ENCODE data around the gene NALF2.
A peak's percentile ranks its signal among the peaks of the same experiment; 100 is the strongest.

Gene NALF2

GRCh38 chrX:69530306-69530705 is 26.2 kb downstream of the NALF2 start:
- no peak for DNase-seq

- no peak for DNase-seq
Observed at GRCh38 chrX:69531031-69531755, 27.1 kb downstream of the NALF2 start.

- DNase-seq, result no peak
Observed at GRCh38 chrX:69535661-69536060, 31.5 kb downstream of the NALF2 start.

- peak; percentile 77 to 80 for DNase-seq
Observed at GRCh38 chrX:69538321-69538876, 34.3 kb downstream of the NALF2 start.

GRCh38 chrX:69539437-69539836 is 35.3 kb downstream of the NALF2 start:
- no peak for DNase-seq

GRCh38 chrX:69541956-69542355 is 37.8 kb downstream of the NALF2 start:
- DNase-seq, result no peak

GRCh38 chrX:69543572-69543971 is 39.4 kb downstream of the NALF2 start:
- no peak for DNase-seq

- no peak for DNase-seq
Observed at GRCh38 chrX:69546417-69546816, 42.3 kb downstream of the NALF2 start.

GRCh38 chrX:69546978-69547377 is 42.9 kb downstream of the NALF2 start:
- no peak for DNase-seq

- DNase-seq, result no peak
Observed at GRCh38 chrX:69551421-69552009, 47.4 kb downstream of the NALF2 start.

GRCh38 chrX:69552512-69552911 is 48.4 kb downstream of the NALF2 start:
- no peak for DNase-seq
